Activated CD8-positive, alpha-beta T cell treated with anti-CD3 and anti-CD28 coated beads for 36 hours (primary cell): ENCODE data around the gene CDT1. TPM values are rescaled to one million over a fixed set of nuclear protein-coding genes. Genes with fewer than 3 reads are reported as not detected.

Source experiments
- ATAC-seq: fragments of 200-7000 bp; cut with Tn5 transposase; one replicate; pipeline ENCODE4 v1.10.0; 2021; ENCODE audit warnings: mild to moderate bottlenecking, moderate library complexity
- CTCF ChIA-PET: fragments of 350-600 bp; sonication (Branson Sonifier 250); formaldehyde crosslinking; loops from one replicate; lab custom pipeline; 2021; ENCODE audit warnings: antibody characterized with exemption; lab: Charles Lee
- POLR2A ChIA-PET: fragments of 350-600 bp; sonication (Branson Sonifier 250); formaldehyde crosslinking; loops from one replicate; lab custom pipeline; 2021; ENCODE audit warnings: antibody characterized with exemption; lab: Charles Lee
- DNase-seq: peaks from one replicate; pipeline ENCODE4 v3.0.0-alpha.2; 2020
- H3K27ac Mint-ChIP-seq: one replicate; pipeline ENCODE4 v1.8.0; 2021; ENCODE audit warnings: mild to moderate bottlenecking, mixed read lengths
- H3K27me3 Mint-ChIP-seq: one replicate; pipeline ENCODE4 v1.8.0; 2021; ENCODE audit warnings: mixed read lengths
- H3K36me3 Mint-ChIP-seq: one replicate; pipeline ENCODE4 v1.8.0; 2021; ENCODE audit warnings: low read depth, mixed read lengths
- H3K4me1 Mint-ChIP-seq: one replicate; pipeline ENCODE4 v1.8.0; 2021; ENCODE audit warnings: low read depth, mixed read lengths
- H3K4me3 Mint-ChIP-seq: one replicate; pipeline ENCODE4 v1.8.0; 2021; ENCODE audit warnings: mild to moderate bottlenecking, moderate library complexity, mixed read lengths
- H3K9me3 Mint-ChIP-seq: one replicate; pipeline ENCODE4 v1.8.0; 2021; ENCODE audit warnings: mixed read lengths
- CTCF ChIP-seq: fragments of 200-600 bp; IDR thresholded peaks from one replicate; pipeline ENCODE4 v1.8.0; 2022; ENCODE audit warnings: antibody characterized with exemption, mild to moderate bottlenecking
- intact Hi-C: fragments of 100-400 bp; cut with micrococcal nuclease; formaldehyde crosslinking; loops from one replicate; pipeline ENCODE4 v1.10.0; 2022
- total RNA-seq, 2 experiments: library from RNA; stranded (reverse); gene quantifications; one replicate each; pipeline ENCODE4 v1.2.3, GENCODE V29; 2021

The CDT1 gene
- total RNA-seq, 2 experiments from 2014 or later = 180 to 182 TPM

GRCh38 chr16:88790312-88791211 is 13.0 kb upstream of the CDT1 start:
- Mint-ChIP-seq H3K4me3 (peak overlapping the region; percentile 68), H3K27ac (peak overlapping the region; percentile 91), H3K4me1 (peaks cover 51% of the 10 kb centered on the region), H3K27me3 (no peaks in the 10 kb centered on the region), H3K9me3 (no peaks in the 10 kb centered on the region), H3K36me3 (peaks cover 2% of the 10 kb centered on the region)
- ChIA-PET CTCF (no interaction called here), POLR2A (interaction anchor here (0.9 to 1.1 kb wide), 2 partner anchors 8 to 89 kb away, joined by 3 read pairs; no protein-coding TSS in a partner anchor)
- intact Hi-C loops = no loop called here
- DNase-seq (peak; percentile 84), ATAC-seq (peak; percentile 61)
- no peak for TF ChIP-seq CTCF

GRCh38 chr16:88792078-88792550 is 11.5 kb upstream of the CDT1 start:
- Mint-ChIP-seq H3K4me1 (peaks cover 51% of the 10 kb centered on the region), H3K4me3 (peak overlapping the region; percentile 51), H3K9me3 (no peaks in the 10 kb centered on the region), H3K27me3 (no peaks in the 10 kb centered on the region), H3K27ac (no peak overlapping the region), H3K36me3 (peaks cover 2% of the 10 kb centered on the region)
- no peak for TF ChIP-seq CTCF
- POLR2A ChIA-PET = interaction anchor here (0.6 to 1.6 kb wide), 2 partner anchors 9 to 253 kb away, joined by 4 to 9 read pairs; no protein-coding TSS in a partner anchor
- intact Hi-C loops = no loop called here
- DNase-seq (no peak), ATAC-seq (peak; percentile 14)
- CTCF ChIA-PET = interaction anchor here (1.3 kb wide), 1 partner anchor 90 kb away, joined by 3 read pairs; no protein-coding TSS in a partner anchor

- Mint-ChIP-seq H3K4me3 (peak overlapping the region; percentile 17), H3K4me1 (peaks cover 51% of the 10 kb centered on the region), H3K36me3 (peaks cover 2% of the 10 kb centered on the region), H3K9me3 (no peaks in the 10 kb centered on the region), H3K27me3 (no peaks in the 10 kb centered on the region), H3K27ac (peak overlapping the region; percentile 61)
- no peak for ATAC-seq
- TF ChIP-seq CTCF = no peak
- no peak for DNase-seq
- POLR2A ChIA-PET = interaction anchor here (0.8 to 1.6 kb wide), 4 partner anchors 8 to 91 kb away, joined by 3 to 9 read pairs (median 4); no protein-coding TSS in a partner anchor
- CTCF ChIA-PET = interaction anchor here (0.8 to 1.3 kb wide), 2 partner anchors 20 to 90 kb away, joined by 3 read pairs; no protein-coding TSS in a partner anchor
- intact Hi-C loops = no loop called here
Measured at GRCh38 chr16:88792668-88793250, 10.8 kb upstream of the CDT1 start.

- no peak overlapping the region for H3K27ac Mint-ChIP-seq
- intact Hi-C loops = no loop called here
- DNase-seq = no peak
Measured at GRCh38 chr16:88793251-88793954, 10.2 kb upstream of the CDT1 start.

More at GRCh38 chr16:88793251-88793954, 10.2 kb upstream of the CDT1 start:
- Mint-ChIP-seq H3K9me3 (no peaks in the 10 kb centered on the region), H3K4me1 (peaks cover 51% of the 10 kb centered on the region), H3K4me3 (no peak overlapping the region), H3K36me3 (peaks cover 2% of the 10 kb centered on the region), H3K27me3 (no peaks in the 10 kb centered on the region)
- peak; percentile 22 for ATAC-seq
- no peak for TF ChIP-seq CTCF
- ChIA-PET POLR2A (interaction anchor here (0.8 to 1.6 kb wide), 4 partner anchors 8 to 91 kb away, joined by 3 to 9 read pairs (median 4); no protein-coding TSS in a partner anchor), CTCF (interaction anchor here (0.6 to 1.3 kb wide), 4 partner anchors 12 to 56 kb away, joined by 3 to 4 read pairs (median 3); no protein-coding TSS in a partner anchor)
